ENCODE measurements around the gene HOXB2. TPM values are rescaled to one million over a fixed set of nuclear protein-coding genes. Genes with fewer than 3 reads are reported as not detected.

Gene HOXB2
- total RNA-seq, 1 experiment from 2014 or later = not detected

DNA sequence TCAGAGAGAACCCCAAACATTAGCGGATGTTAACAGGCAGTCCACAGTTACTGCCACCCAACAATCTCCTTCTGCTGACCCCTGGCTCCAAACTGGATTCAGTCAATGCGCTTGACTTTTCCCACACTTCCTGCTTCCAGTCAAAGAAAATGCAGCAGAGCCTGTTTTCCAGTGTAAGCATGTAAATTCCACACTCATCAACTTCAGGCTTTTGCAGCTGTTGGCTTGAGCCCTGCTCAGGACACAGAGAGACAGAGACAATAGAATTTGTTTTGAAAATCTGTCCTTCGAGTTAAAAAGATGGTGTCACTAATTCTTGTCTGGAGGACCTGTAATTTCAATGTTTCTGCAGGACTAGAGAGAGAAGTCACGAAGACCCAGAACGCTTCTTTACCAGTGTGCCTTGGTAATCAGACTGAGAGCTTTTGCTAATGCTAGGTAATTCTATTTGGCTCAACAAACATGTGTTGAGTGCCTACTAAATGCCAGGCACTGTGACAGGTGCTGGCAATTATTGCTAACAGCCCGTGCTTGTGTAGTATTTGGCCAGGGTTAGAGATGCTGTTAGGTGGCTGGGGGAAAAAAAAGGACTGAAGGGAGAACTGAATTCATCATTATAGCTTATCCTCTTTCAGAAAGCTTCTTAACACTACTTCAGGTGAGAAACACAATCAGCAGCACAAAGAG is 46.6 kb downstream of the HOXB2 start:
- Histone ChIP-seq H3K79me2 (ENCODE audit: insufficient read depth, low read length) (no peaks in the 10 kb centered on the region), H3K27ac (ENCODE audit: insufficient read length, low read depth, low read length) (no peak overlapping the region), H4K5ac (ENCODE audit: insufficient read length, low read depth, low read length) (no peak overlapping the region), H2BK5ac (ENCODE audit: insufficient read length, low read length) (no peak overlapping the region), H3K4me1 (ENCODE audit: insufficient read depth, low read length) (no peaks in the 10 kb centered on the region; the same call in 1 of the 2 replicates), H2BK20ac (ENCODE audit: low read depth, low read length, poor library complexity, severe bottlenecking) (no peak overlapping the region), H2AFZ (ENCODE audit: low read length) (no peak overlapping the region), H3K27me3 (ENCODE audit: insufficient read depth, low read length) (peaks cover 15% of the 10 kb centered on the region), H3K56ac (ENCODE audit: insufficient read length, low read depth, low read length) (no peak overlapping the region), H3K4ac (ENCODE audit: low read depth, low read length) (no peak overlapping the region), H3K9me3 (ENCODE audit: control insufficient read depth, low read depth, low read length) (no peaks in the 10 kb centered on the region), H2BK15ac (ENCODE audit: low read depth, low read length) (no peak overlapping the region), H3K79me1 (ENCODE audit: insufficient read depth, low read depth, low read length, poor library complexity, severe bottlenecking) (no peaks in the 10 kb centered on the region), H3K9ac (ENCODE audit: extremely low read depth, insufficient read length, low read length) (no peak overlapping the region), H2BK120ac (ENCODE audit: low read depth, low read length, poor library complexity, severe bottlenecking) (no peak overlapping the region), H2BK12ac (ENCODE audit: insufficient read length, low read depth, low read length) (no peak overlapping the region), H4K8ac (replicated peaks; ENCODE audit: insufficient read length, low read depth, low read length) (no peak overlapping the region), H4K20me1 (ENCODE audit: control insufficient read depth, insufficient read depth, insufficient read length) (no peaks in the 10 kb centered on the region), H3K23me2 (ENCODE audit: insufficient read length, low read depth, low read length, poor library complexity, severe bottlenecking) (peaks cover 2% of the 10 kb centered on the region), H3K18ac (ENCODE audit: insufficient read length, low read depth, low read length) (no peak overlapping the region), H3T11ph (ENCODE audit: low read length) (no peak overlapping the region), H4K91ac (ENCODE audit: insufficient read length, low read depth, low read length) (no peak overlapping the region), H2AK5ac (ENCODE audit: insufficient read length, low read length) (no peak overlapping the region), H3K4me2 (ENCODE audit: insufficient read depth, insufficient read length, low read length) (no peak overlapping the region), H3K14ac (ENCODE audit: insufficient read depth, low read length) (no peak overlapping the region), H3K23ac (ENCODE audit: insufficient read length, low read depth, low read length) (no peak overlapping the region)
- no peak overlapping the region for H3K4me3 Mint-ChIP-seq
- no peaks in the 10 kb centered on the region for H3K36me3 Mint-ChIP-seq (ENCODE audit: insufficient read depth in 1 of 3, low read depth in 3 of 3)
- H3K4me1 Mint-ChIP-seq = peaks cover 8 to 15% of the 10 kb centered on the region in 2 experiments
- DNase-seq = no peak
- no CpG with 5 or more reads among the region's 6 CpGs for whole genome bisulfite sequencing (ENCODE audit: extremely low coverage, insufficient read length, low lambda C conversion rate)
- H3K27me3 Mint-ChIP-seq (ENCODE audit: low read depth) = peaks cover 97% of the 10 kb centered on the region
- no peak overlapping the region for H3K27ac Mint-ChIP-seq
- TF ChIP-seq, protein P1, sequence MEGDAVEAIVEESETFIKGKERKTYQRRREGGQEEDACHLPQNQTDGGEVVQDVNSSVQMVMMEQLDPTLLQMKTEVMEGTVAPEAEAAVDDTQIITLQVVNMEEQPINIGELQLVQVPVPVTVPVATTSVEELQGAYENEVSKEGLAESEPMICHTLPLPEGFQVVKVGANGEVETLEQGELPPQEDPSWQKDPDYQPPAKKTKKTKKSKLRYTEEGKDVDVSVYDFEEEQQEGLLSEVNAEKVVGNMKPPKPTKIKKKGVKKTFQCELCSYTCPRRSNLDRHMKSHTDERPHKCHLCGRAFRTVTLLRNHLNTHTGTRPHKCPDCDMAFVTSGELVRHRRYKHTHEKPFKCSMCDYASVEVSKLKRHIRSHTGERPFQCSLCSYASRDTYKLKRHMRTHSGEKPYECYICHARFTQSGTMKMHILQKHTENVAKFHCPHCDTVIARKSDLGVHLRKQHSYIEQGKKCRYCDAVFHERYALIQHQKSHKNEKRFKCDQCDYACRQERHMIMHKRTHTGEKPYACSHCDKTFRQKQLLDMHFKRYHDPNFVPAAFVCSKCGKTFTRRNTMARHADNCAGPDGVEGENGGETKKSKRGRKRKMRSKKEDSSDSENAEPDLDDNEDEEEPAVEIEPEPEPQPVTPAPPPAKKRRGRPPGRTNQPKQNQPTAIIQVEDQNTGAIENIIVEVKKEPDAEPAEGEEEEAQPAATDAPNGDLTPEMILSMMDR (conservative IDR thresholded peaks at IDR 0.05) = no peak
- H3K9me3 Mint-ChIP-seq = no peaks in the 10 kb centered on the region; a peak in 1 of 5 replicates
